ENCODE measurements around the gene KIDINS220.

The KIDINS220 gene

DNA sequence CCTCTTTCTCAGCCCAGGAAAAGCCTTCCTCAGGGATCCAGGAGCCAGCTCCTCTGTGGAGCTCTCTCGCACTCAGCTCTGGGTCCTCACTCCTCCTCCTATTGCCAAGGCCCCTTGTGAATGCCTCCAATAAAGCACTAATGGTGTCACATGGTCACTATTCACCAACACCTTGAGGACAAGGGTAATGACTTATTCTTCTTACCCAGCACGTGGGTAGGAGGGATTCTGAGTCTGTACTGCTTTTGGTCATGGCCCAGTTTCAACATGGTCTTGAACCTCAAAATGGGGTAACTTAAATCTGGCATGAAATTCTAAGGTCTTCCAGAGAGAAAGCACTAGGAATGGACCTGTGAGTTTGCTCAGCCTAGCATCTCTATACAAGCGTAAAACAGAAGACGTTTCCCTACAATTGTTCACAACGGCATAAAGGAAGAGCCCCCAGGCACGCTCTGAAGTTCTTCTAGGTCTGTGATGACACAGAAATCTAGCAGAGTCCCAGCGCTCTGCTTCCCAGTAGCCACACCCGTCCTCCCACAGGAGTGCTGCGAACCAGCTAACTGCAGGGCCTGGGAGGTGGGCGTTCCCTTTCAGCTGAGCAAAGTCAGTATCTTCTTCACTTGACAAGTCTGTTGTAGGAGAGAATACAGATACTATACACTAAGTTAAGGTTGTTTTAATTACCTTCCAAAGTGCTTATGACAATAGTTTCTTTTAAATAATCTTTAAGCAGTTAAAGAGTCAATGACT is 14.6 kb upstream of the KIDINS220 start:
- DNase-seq (ENCODE audit: low spot score) = no peak

DNA sequence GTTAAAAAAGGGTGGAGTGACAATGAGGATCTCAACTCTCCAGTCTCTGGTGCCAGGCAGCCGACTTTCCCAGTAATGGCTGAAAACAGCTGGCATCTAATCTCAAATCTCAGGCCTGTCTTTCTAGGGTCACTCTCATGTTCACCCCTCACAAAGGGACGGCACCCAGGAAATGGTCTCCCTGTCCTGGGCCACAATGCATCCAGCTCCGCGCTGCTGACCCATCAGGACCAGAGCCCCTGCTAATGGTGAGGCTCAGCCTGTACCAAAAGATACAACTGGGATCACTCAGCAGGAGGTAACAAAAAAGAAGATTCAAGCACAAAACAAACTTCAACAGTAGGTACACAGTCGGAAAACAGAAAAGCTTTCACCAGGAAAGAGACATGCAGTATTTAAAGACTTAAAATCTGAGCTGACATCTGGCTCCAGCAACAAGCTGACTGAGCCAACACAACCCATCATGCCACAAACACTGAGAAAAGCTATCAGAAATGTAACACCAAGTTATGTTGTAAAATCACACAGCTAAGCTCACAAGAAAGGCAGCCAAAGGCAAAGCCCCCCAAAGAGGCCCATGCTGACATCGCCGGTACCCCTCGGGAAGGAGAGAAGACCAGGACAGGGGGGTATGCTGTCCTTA is 13.6 kb upstream of the KIDINS220 start:
- DNase-seq (ENCODE audit: low spot score) = no peak

GRCh38 chr2:8849327-8849726 is 11.9 kb upstream of the KIDINS220 start:
- no peak for DNase-seq (ENCODE audit: low spot score)

- no peak for DNase-seq (ENCODE audit: low spot score)
Measured at GRCh38 chr2:8848328-8849100, 11.1 kb upstream of the KIDINS220 start.

DNA sequence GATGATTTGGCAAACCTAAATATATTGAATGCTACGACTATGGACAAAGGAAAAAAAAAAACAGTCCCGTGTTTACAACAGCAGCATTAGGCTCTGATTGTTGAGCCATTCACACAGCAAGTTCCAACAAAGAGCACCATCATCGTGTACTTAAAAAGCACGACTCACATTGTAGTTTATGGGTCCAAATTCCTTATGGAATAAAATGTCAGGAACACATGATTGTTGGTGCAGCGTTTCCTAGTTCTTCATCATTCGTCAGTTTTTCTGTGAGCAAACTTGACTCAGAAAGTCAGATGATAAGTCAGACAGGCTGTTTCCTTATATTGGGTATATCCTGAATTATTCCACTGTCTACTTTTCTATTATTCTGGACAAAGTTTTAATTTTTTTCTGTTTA is 10.0 kb upstream of the KIDINS220 start:
- DNase-seq (ENCODE audit: low spot score) = no peak

- no peak for DNase-seq (ENCODE audit: low spot score)
Measured at GRCh38 chr2:8841932-8842331, 4.5 kb upstream of the KIDINS220 start.

DNA sequence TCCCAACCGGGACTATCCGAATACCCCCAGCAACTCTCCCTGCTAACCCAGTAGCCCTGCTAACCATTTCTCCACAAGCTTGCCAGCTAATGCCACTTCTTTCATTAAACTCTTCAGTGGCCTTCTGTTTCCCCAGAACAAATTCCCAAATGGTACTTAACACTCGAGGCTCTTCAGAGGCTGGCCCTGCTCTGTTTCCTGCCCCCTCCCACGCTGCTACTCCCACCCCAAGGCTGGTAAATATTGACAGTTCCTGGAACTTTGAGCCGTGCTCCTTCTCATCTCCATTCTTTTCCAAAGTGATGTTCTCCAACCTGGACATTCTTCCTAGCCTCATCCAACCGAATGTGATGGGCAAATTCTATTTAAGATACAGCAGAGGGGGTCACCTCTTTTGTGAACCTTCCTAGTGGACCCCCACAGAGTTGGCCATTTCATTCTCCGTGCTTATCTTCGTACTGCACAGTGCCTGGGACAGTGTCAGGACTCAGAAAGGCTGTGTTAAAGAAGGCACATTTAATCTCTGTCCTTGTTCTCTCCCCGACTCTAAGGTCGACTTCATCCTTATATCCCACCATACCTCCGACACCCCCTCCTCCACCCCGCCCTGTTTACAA is 3.2 kb upstream of the KIDINS220 start:
- DNase-seq (ENCODE audit: low spot score) = no peak

DNA sequence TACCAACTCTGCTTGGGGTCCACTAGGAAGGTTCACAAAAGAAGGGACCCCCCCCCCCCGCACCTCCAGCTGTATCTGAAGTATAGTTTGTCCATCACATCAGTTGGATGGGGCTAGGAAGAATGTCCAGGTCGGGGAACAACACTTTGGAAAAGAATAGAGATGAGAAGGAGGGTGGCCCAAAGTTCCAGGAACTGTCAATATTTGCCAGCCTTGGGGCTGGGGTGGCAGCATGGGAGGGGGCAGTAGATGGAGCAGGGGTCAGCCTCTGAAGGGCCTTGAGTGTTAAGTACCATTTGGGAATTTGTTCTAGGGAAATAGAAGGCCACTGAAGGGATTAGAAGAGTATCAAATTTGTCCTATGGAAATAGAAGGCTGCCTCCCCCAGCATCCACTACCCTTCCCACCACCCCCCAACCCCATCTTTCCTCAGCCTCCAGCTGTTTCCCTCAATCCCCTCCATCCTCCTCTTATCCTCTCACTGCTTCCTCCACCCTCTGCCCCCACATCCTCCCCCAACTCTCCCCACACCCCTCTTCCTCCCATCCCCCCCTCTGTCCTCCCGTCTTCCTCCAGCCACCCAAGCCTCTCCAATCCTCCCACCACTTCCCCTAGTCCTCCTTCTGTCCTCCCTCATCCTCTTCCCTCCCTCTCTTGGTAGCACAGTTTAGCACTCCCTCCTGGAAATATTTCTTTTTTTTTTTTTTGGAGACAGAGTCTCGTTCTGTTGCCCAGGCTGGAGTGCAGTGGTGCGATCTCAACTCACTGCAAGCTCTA is 2.0 kb upstream of the KIDINS220 start:
- DNase-seq (ENCODE audit: low spot score) = no peak

- DNase-seq (ENCODE audit: low spot score) = no peak
Measured at GRCh38 chr2:8837795-8838140, 355 bp upstream of the KIDINS220 start.

- no peak for DNase-seq (ENCODE audit: low spot score)
Measured at GRCh38 chr2:8835279-8835678, 2.1 kb downstream of the KIDINS220 start.

GRCh38 chr2:8833853-8834252 is 3.6 kb downstream of the KIDINS220 start:
- no peak for DNase-seq (ENCODE audit: low spot score)

DNA sequence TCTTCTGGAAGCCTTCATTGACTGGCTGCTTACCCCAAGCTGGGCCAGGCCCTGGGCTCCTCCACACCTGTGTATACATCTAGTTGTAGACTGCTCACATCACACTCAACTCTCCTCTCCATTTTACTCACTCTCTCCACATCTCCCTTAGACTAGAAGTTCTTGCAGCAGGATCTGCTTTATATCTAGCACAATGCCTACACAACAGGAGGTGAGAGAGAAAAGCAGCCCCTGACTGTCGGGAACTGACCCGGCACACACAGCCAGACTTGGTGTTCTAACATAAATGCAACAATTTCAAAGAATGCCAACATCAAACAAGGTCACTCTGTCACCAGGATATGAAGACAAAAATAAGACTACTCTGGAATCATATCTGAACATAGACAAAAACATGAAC is 5.9 kb downstream of the KIDINS220 start:
- DNase-seq (ENCODE audit: low spot score) = no peak

GRCh38 chr2:8827729-8828128 is 9.7 kb downstream of the KIDINS220 start:
- no peak for DNase-seq (ENCODE audit: low spot score)

DNA sequence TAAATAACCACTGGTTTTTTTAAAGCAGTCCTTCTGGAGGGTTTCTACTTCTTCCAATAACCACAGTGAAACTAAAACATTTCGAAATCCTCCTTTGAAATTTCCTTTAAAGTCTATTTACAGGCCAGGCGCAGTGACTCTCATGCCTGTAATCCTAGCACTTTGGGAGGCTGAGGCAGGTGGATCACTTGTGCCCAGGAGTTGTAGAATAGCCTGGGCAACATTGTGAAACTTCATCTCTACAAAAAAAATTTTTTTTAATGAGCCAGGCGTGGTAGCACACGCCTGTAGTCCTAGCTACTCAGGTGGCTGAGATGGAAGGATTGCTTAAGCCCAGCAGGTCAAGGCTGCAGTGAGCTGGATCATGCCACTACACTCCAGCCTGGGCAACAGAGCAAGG is 15.2 kb downstream of the KIDINS220 start:
- DNase-seq (ENCODE audit: low spot score) = no peak

- DNase-seq (ENCODE audit: low spot score) = no peak
Measured at GRCh38 chr2:8821276-8822217, 15.9 kb downstream of the KIDINS220 start.

DNA sequence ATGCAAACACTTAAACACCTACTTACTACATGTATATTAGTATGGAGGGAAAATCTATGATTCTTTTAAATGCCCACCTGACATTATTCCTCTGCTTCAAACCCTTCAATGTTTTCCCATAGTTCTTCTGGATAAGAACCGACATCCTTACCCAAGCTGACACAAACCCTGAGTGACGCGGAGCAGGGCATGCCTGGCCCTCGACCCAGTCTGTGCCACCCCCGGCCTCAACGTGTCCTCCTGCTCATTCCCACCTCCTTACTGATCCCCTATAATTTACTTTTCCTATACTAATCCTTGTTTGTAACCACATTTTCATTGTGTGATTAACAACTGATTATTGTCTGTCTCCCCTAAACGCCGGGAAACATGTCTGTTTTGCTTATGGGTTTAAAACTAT is 17.5 kb downstream of the KIDINS220 start:
- no peak for DNase-seq (ENCODE audit: low spot score)

GRCh38 chr2:8819194-8819593 is 18.2 kb downstream of the KIDINS220 start:
- DNase-seq (ENCODE audit: low spot score) = no peak

DNA sequence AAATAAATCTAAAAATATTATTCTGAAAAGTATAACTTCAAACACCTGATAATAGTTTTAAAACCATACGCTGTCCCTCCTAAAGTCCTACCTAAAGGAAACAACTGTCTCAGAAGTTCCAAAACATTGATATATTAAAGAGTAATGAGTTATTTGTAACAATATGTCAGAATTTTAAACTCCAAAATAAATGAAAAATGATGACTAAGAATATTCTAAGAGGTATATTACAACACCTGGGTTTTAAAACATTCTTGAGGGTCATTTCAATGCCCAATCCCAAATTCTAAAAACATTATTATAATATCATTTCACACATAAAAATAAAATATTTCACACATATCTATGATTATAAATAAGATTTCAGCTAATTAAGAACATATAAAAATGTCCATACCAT is 20.2 kb downstream of the KIDINS220 start:
- DNase-seq (ENCODE audit: low spot score) = no peak

GRCh38 chr2:8806885-8807704 is 30.3 kb downstream of the KIDINS220 start:
- DNase-seq (ENCODE audit: low spot score) = peak; percentile 24

Measured in SK-N-DZ (cell line).